Peyer's patch (tissue), 4 donors: ENCODE results near the gene BLTP1.

Experiments
- POLR2A ChIP-seq, 2 donors: fragments of 450-650 bp; IDR thresholded peaks; one replicate each; pipeline ENCODE4 v1.5.1; 2017; ENCODE audit warnings: antibody characterized with exemption in 2 of 2, mild to moderate bottlenecking in 2 of 2, moderate library complexity in 2 of 2
- TF ChIP-seq, protein P1 (sequence below), 6 experiments: fragments of 450-650 bp in 4 of 6; fragments of 200-600 bp in 2 of 6; sonication (generic) in 1 of 6; IDR thresholded peaks; one replicate each; pipeline ENCODE4 v1.5.1; 2017 to 2019; ENCODE audit warnings: antibody characterized with exemption in 6 of 6, mild to moderate bottlenecking in 3 of 6, moderate library complexity in 1 of 6

DNA sequence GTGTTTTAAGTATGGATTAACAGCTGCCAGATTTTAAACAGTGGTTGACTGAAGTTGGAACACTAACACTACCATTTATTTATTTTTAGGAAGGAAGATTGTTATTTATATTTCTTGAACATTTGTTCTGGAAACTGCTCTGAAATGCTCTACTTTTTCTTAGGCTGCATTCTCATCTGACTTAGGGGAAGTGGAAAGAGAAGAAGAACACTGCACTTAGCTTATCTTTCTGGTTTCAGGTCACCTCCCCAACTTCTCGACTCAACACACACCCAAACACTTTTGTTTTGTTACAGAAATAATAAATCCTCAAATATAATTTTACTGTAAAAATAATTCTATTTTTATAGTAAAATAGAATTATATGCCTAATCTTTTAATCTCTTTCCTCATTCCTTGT, 18.6 kb downstream of the BLTP1 start:
- TF ChIP-seq, protein P1, sequence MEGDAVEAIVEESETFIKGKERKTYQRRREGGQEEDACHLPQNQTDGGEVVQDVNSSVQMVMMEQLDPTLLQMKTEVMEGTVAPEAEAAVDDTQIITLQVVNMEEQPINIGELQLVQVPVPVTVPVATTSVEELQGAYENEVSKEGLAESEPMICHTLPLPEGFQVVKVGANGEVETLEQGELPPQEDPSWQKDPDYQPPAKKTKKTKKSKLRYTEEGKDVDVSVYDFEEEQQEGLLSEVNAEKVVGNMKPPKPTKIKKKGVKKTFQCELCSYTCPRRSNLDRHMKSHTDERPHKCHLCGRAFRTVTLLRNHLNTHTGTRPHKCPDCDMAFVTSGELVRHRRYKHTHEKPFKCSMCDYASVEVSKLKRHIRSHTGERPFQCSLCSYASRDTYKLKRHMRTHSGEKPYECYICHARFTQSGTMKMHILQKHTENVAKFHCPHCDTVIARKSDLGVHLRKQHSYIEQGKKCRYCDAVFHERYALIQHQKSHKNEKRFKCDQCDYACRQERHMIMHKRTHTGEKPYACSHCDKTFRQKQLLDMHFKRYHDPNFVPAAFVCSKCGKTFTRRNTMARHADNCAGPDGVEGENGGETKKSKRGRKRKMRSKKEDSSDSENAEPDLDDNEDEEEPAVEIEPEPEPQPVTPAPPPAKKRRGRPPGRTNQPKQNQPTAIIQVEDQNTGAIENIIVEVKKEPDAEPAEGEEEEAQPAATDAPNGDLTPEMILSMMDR (IDR thresholded peaks at IDR 0.05) = no peak
- TF ChIP-seq POLR2A (IDR thresholded peaks at IDR 0.05) = no peak
